ENCODE results near the gene IER3IP1.

Gene IER3IP1

GRCh38 chr18:47175898-47176575 lies at the start of gene IER3IP1:
TSS of gene IER3IP1 (minus strand) at chr18:47176364. CDS start at chr18:47176277, 87 bp downstream.
- TF ChIP-seq MAX (IDR thresholded peaks at IDR 0.05): peak; percentile 79
- no peak for TF ChIP-seq REST (IDR thresholded peaks at IDR 0.05; ENCODE audit: low read depth)
- no peak for TF ChIP-seq NFIC (IDR thresholded peaks at IDR 0.05)
- TF ChIP-seq CREB1 (IDR thresholded peaks at IDR 0.05; ENCODE audit: low read depth): no peak
- TF ChIP-seq EGR1 (IDR thresholded peaks at IDR 0.05): no peak
- no peak for TF ChIP-seq RAD21 (IDR thresholded peaks at IDR 0.05; ENCODE audit: low read depth)
- no peak for TF ChIP-seq TCF12 (IDR thresholded peaks at IDR 0.05; ENCODE audit: low read depth)
- peak; percentile 74 for TF ChIP-seq TAF1 (IDR thresholded peaks at IDR 0.05; ENCODE audit: low read depth)
- TF ChIP-seq ZBTB7A (IDR thresholded peaks at IDR 0.05; ENCODE audit: low read depth): 0 out of 2 replicates have a peak, but pooled peaks have one; percentile 48
- TF ChIP-seq CEBPB (IDR thresholded peaks at IDR 0.05): no peak
- no peak for TF ChIP-seq TEAD4 (IDR thresholded peaks at IDR 0.05)
- peak; percentile 72 for TF ChIP-seq YY1 (IDR thresholded peaks at IDR 0.05; ENCODE audit: low read depth)
- no peak for TF ChIP-seq FOXM1 (IDR thresholded peaks at IDR 0.05; ENCODE audit: borderline replicate concordance, low read depth)
- no peak; the same call in 1 of the 2 replicates for TF ChIP-seq EP300 (IDR thresholded peaks at IDR 0.05; ENCODE audit: borderline replicate concordance)

GRCh38 chr18:47215554-47216138 lies 39.5 kb upstream of the IER3IP1 start:
- TF ChIP-seq RAD21 (IDR thresholded peaks at IDR 0.05; ENCODE audit: low read depth) (peak; percentile 77), TCF12 (IDR thresholded peaks at IDR 0.05; ENCODE audit: low read depth) (no peak), TEAD4 (IDR thresholded peaks at IDR 0.05) (no peak), ZBTB7A (IDR thresholded peaks at IDR 0.05; ENCODE audit: low read depth) (no peak), EGR1 (IDR thresholded peaks at IDR 0.05) (no peak)

- TF ChIP-seq EP300 (IDR thresholded peaks at IDR 0.05; ENCODE audit: borderline replicate concordance) (no peak), CREB1 (IDR thresholded peaks at IDR 0.05; ENCODE audit: low read depth) (no peak), RAD21 (IDR thresholded peaks at IDR 0.05; ENCODE audit: low read depth) (no peak), CEBPB (IDR thresholded peaks at IDR 0.05) (no peak), TEAD4 (IDR thresholded peaks at IDR 0.05) (no peak), YY1 (IDR thresholded peaks at IDR 0.05; ENCODE audit: low read depth) (no peak), USF1 (IDR thresholded peaks at IDR 0.05) (no peak), ZBTB7A (IDR thresholded peaks at IDR 0.05; ENCODE audit: low read depth) (no peak), EGR1 (IDR thresholded peaks at IDR 0.05) (no peak), MAX (IDR thresholded peaks at IDR 0.05) (no peak), NFIC (IDR thresholded peaks at IDR 0.05) (no peak)
These were observed 33.0 kb upstream of the IER3IP1 start for GRCh38 chr18:47209171-47209570.

- TF ChIP-seq ZBTB7A (IDR thresholded peaks at IDR 0.05; ENCODE audit: low read depth) (no peak), CEBPB (IDR thresholded peaks at IDR 0.05) (no peak), TCF12 (IDR thresholded peaks at IDR 0.05; ENCODE audit: low read depth) (no peak), YY1 (IDR thresholded peaks at IDR 0.05; ENCODE audit: low read depth) (no peak), EGR1 (IDR thresholded peaks at IDR 0.05) (no peak), EP300 (IDR thresholded peaks at IDR 0.05; ENCODE audit: borderline replicate concordance) (no peak), REST (IDR thresholded peaks at IDR 0.05; ENCODE audit: low read depth) (no peak), TEAD4 (IDR thresholded peaks at IDR 0.05) (no peak), MAX (IDR thresholded peaks at IDR 0.05) (no peak), TAF1 (IDR thresholded peaks at IDR 0.05; ENCODE audit: low read depth) (no peak), NFIC (IDR thresholded peaks at IDR 0.05) (no peak), FOXM1 (IDR thresholded peaks at IDR 0.05; ENCODE audit: borderline replicate concordance, low read depth) (no peak), USF1 (IDR thresholded peaks at IDR 0.05) (no peak), CREB1 (IDR thresholded peaks at IDR 0.05; ENCODE audit: low read depth) (no peak), RAD21 (IDR thresholded peaks at IDR 0.05; ENCODE audit: low read depth) (no peak)
These were observed 30.9 kb upstream of the IER3IP1 start for GRCh38 chr18:47206945-47207637.

All from Ishikawa (cell line).